Thyroid gland (tissue), 4 donors: ENCODE data around the gene KIF16B.

ENCODE experiments used
- POLR2A ChIP-seq, 2 donors: fragments of 450-650 bp; IDR thresholded peaks; one replicate each; pipeline ENCODE4 v1.6.1; 2017; ENCODE audit warnings: antibody characterized with exemption in 2 of 2, mild to moderate bottlenecking in 2 of 2, moderate library complexity in 1 of 2
- TF ChIP-seq, protein P1 (sequence below), 6 experiments: fragments of 200-600 bp in 3 of 6; fragments of 450-650 bp in 3 of 6; sonication (generic) in 3 of 6; IDR thresholded peaks; one replicate each; pipeline ENCODE4 v1.5.1; 2016 to 2019; ENCODE audit warnings: antibody characterized with exemption in 6 of 6, mild to moderate bottlenecking in 2 of 6, inconsistent platforms in 1 of 6, moderate library complexity in 1 of 6

DNA sequence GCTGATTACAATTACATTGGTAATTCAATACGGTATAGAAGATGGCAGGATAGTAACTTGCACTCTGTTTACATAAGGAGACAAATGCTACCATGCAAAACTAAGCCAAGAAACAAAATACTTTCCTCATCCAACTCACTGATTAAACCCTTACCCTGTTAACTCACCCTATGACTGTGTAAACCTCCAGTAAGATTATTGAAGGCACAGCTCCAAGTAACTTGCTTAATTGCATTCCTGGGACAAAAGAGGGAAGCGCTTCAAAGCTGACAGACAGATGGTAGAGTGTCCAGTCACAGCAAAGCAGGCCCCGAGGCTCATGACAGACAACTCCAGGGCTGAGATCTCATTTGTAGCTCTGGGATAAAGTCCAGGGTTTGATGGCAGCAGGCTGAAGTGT lies 6.9 kb upstream of the KIF16B start:
- TF ChIP-seq POLR2A (IDR thresholded peaks at IDR 0.05): no peak
- TF ChIP-seq, protein P1, sequence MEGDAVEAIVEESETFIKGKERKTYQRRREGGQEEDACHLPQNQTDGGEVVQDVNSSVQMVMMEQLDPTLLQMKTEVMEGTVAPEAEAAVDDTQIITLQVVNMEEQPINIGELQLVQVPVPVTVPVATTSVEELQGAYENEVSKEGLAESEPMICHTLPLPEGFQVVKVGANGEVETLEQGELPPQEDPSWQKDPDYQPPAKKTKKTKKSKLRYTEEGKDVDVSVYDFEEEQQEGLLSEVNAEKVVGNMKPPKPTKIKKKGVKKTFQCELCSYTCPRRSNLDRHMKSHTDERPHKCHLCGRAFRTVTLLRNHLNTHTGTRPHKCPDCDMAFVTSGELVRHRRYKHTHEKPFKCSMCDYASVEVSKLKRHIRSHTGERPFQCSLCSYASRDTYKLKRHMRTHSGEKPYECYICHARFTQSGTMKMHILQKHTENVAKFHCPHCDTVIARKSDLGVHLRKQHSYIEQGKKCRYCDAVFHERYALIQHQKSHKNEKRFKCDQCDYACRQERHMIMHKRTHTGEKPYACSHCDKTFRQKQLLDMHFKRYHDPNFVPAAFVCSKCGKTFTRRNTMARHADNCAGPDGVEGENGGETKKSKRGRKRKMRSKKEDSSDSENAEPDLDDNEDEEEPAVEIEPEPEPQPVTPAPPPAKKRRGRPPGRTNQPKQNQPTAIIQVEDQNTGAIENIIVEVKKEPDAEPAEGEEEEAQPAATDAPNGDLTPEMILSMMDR (IDR thresholded peaks at IDR 0.05): no peak
